Endothelial cell of umbilical vein (primary cell): Measurements from ENCODE around the gene GTF3C1. TPM values are rescaled to one million over a fixed set of nuclear protein-coding genes. Genes with fewer than 3 reads are reported as not detected.

ENCODE experiments used
- BruUV-seq: library from RNA; stranded (reverse); fragments of 400-500 nt; replicated peaks from 2 replicates; lab custom pipeline; 2021; lab: Mats Ljungman, UMichigan
- CTCF ChIA-PET: fragments of 300-600, 350-600 bp; sonication (Branson Sonifier 250); formaldehyde crosslinking; loops from one replicate; lab custom pipeline; 2021; ENCODE audit warnings: antibody characterized with exemption, inconsistent platforms; lab: Charles Lee
- POLR2A ChIA-PET: fragments of 300-600, 350-600 bp; sonication (Branson Sonifier 250); formaldehyde crosslinking; loops from one replicate; lab custom pipeline; 2021; ENCODE audit warnings: antibody characterized with exemption, inconsistent platforms; lab: Charles Lee
- DNase-seq: peaks from one replicate; pipeline ENCODE4 v3.0.0-alpha.2; 2011; ENCODE audit warnings: low read depth, low spot score
- FAIRE-seq: peaks from 2 replicates; lab custom pipeline; 2011; peaks lifted over from hg19 to GRCh38; lab: Jason Lieb, UNC
- H2AFZ ChIP-seq: 2 replicates; pipeline ENCODE4 v1.6.0; 2012; ENCODE audit warnings: low read depth, low read length, control low read depth, inconsistent platforms
- H3K27ac ChIP-seq: 2 replicates; pipeline ENCODE4 v1.5.1; 2011; ENCODE audit warnings: low read depth, mild to moderate bottlenecking, control low read depth, low read length, moderate library complexity; ENCODE audit not compliant: insufficient read depth
- H3K27me3 ChIP-seq, 2 experiments: 2 replicates each; pipeline versions ENCODE4 v1.6.0 to v1.6.1; 2011; ENCODE audit warnings: low read length in 2 of 2, mixed read lengths in 1 of 2; ENCODE audit not compliant: control insufficient read depth in 2 of 2, insufficient read depth in 2 of 2
- H3K36me3 ChIP-seq, 2 experiments: 2 replicates in 1 of 2; 3 replicates in 1 of 2; pipeline ENCODE4 v1.5.1; 2011; ENCODE audit warnings: low read length in 2 of 2, mild to moderate bottlenecking in 1 of 2, moderate library complexity in 1 of 2; ENCODE audit not compliant: control insufficient read depth in 2 of 2, insufficient read depth in 2 of 2; ENCODE audit errors: extremely low read depth in 1 of 2
- H3K4me1 ChIP-seq: 3 replicates; pipeline ENCODE4 v1.5.1; 2011; ENCODE audit warnings: mild to moderate bottlenecking, low read length; ENCODE audit not compliant: control insufficient read depth, insufficient read depth; ENCODE audit errors: extremely low read depth
- H3K4me2 ChIP-seq: 2 replicates; pipeline ENCODE4 v1.6.1; 2011; ENCODE audit warnings: low read length, control low read depth, mixed read lengths; ENCODE audit not compliant: insufficient read depth
- H3K4me3 ChIP-seq, 3 experiments: fragments of 200-600 bp in 1 of 3; sonication (generic), shearing (Covaris generic) in 1 of 3; replicated peaks in 1 of 3; 2 replicates each; pipeline ENCODE4 v1.5.1; 2011 to 2016; ENCODE audit warnings: control low read depth in 3 of 3, low read length in 3 of 3, mild to moderate bottlenecking in 2 of 3, inconsistent platforms in 1 of 3, low read depth in 1 of 3, moderate library complexity in 1 of 3; ENCODE audit not compliant: insufficient read depth in 1 of 3
- H3K79me2 ChIP-seq: 2 replicates; pipeline ENCODE4 v1.6.0; 2012; ENCODE audit warnings: low read length, inconsistent platforms; ENCODE audit not compliant: control insufficient read depth, insufficient read depth
- H3K9ac ChIP-seq: replicated peaks from 2 replicates; pipeline ENCODE3; 2011; ENCODE audit warnings: low read length, control low read depth; ENCODE audit not compliant: insufficient read depth; ENCODE audit errors: extremely low read depth
- H3K9me1 ChIP-seq: replicated peaks from 3 replicates; pipeline ENCODE4 v1.6.0; 2011; ENCODE audit warnings: mild to moderate bottlenecking, low read length; ENCODE audit not compliant: control insufficient read depth, insufficient read depth; ENCODE audit errors: extremely low read depth
- H3K9me3 ChIP-seq: replicated peaks from 2 replicates; pipeline ENCODE4 v1.5.1; 2012; ENCODE audit warnings: low read length, inconsistent platforms; ENCODE audit not compliant: control insufficient read depth, insufficient read depth
- H4K20me1 ChIP-seq: replicated peaks from 2 replicates; pipeline ENCODE3; 2011; ENCODE audit warnings: mild to moderate bottlenecking, low read length; ENCODE audit not compliant: control insufficient read depth, insufficient read depth; ENCODE audit errors: extremely low read depth
- EZH2 ChIP-seq: IDR thresholded peaks from 2 replicates; pipeline ENCODE4 v1.6.1; 2012; ENCODE audit warnings: borderline replicate concordance, low read depth, mild to moderate bottlenecking, moderate library complexity, low read length, inconsistent platforms; ENCODE audit not compliant: severe bottlenecking
- FOS ChIP-seq: IDR thresholded peaks from 2 replicates; pipeline ENCODE4 v1.6.1; 2011; ENCODE audit warnings: mild to moderate bottlenecking, low read length, moderate library complexity, borderline replicate concordance; ENCODE audit not compliant: insufficient read depth
- GATA2 ChIP-seq: IDR thresholded peaks from 2 replicates; pipeline ENCODE4 v1.7.0; 2011; ENCODE audit warnings: low read depth, mild to moderate bottlenecking, moderate library complexity, mixed read lengths, low read length; ENCODE audit not compliant: insufficient read length, insufficient read depth
- JUN ChIP-seq: IDR thresholded peaks from 2 replicates; pipeline ENCODE4 v1.6.1; 2011; ENCODE audit warnings: borderline replicate concordance, low read depth; ENCODE audit not compliant: insufficient read length, insufficient read depth
- MYC ChIP-seq: IDR thresholded peaks from one replicate; pipeline ENCODE4 v1.6.1; 2011; ENCODE audit warnings: mild to moderate bottlenecking, low read depth, low read length
- POLR2A ChIP-seq: IDR thresholded peaks from 2 replicates; pipeline ENCODE4 v1.6.1; 2012; ENCODE audit warnings: low read depth, mild to moderate bottlenecking, control low read depth, low read length
- POLR2AphosphoS5 ChIP-seq: IDR thresholded peaks from 2 replicates; pipeline ENCODE4 v1.6.1; 2012; ENCODE audit warnings: low read depth, mild to moderate bottlenecking, control low read depth, low read length, moderate library complexity; ENCODE audit not compliant: insufficient read depth
- dilution Hi-C: fragments of 300-500 bp; cut with MboI; formaldehyde crosslinking; loops from one replicate; pipeline ENCODE4 v1.15.0; 2019; ENCODE audit warnings: low sequenced_read_pairs; ENCODE audit not compliant: extremely low pct_ligation_motif_present
- intact Hi-C: fragments of 100-400 bp; cut with micrococcal nuclease; formaldehyde crosslinking; loops from one replicate; pipeline ENCODE4 v1.10.0; 2022
- polyA plus RNA-seq, 4 experiments: library from polyadenylated mRNA; depleted of rRNA in 3 of 4; stranded (reverse) in 3 of 4; unstranded in 1 of 4; fragments of >200 nt; gene quantifications; 2 replicates each; pipeline versions ENCODE4 v1.2.1 to v1.2.3, GENCODE V29; 2011 to 2012; ENCODE audit warnings: missing spikeins in 1 of 4
- total RNA-seq: library from RNA; stranded (reverse); gene quantifications from 2 replicates; pipeline ENCODE4 v1.2.3, GENCODE V29; 2021
- TF ChIP-seq, protein P1 (sequence below): IDR thresholded peaks from 2 replicates; pipeline ENCODE4 v1.6.1; 2011; ENCODE audit not compliant: insufficient read depth, insufficient read length
- TF ChIP-seq, protein P2 (sequence below), 2 donors: IDR thresholded peaks; 1 replicate in 1 of 2; 2 replicates in 1 of 2; pipeline ENCODE4 v1.5.1; 2011; ENCODE audit warnings: low read length in 2 of 2, mild to moderate bottlenecking in 2 of 2, moderate library complexity in 2 of 2, control low read depth in 1 of 2, inconsistent platforms in 1 of 2, low read depth in 1 of 2; ENCODE audit not compliant: insufficient read depth in 1 of 2; ENCODE audit errors: extremely low read depth in 1 of 2

Gene GTF3C1
- total and polyA plus RNA-seq, 2 donors (not counting 3 experiments of a cell fraction or from before 2014, with no cell fraction given), result 58.1 to 86.1 TPM

DNA sequence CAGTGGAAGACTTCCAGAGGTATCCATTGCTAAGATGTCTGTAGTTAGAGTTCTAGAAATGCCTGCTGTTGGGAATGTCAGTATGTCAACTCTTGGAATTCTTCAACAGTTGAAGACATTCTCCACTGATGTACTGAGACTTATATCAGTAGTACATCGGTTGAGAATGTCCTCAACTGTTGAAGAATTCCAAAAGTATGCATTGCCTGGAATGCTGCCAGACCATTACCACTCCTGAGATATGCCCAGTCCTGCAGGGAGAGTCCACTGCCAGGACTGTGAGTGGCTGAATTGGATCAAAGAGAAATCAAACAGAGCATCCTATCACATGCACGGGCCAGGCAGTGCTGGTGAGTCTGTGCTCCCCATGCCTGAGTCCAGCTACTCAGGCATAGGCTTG is 105.7 kb downstream of the GTF3C1 start:
- TF ChIP-seq GATA2, result no peak
- no peak for TF ChIP-seq POLR2AphosphoS5
- TF ChIP-seq JUN, result no peak
- TF ChIP-seq, protein P1, sequence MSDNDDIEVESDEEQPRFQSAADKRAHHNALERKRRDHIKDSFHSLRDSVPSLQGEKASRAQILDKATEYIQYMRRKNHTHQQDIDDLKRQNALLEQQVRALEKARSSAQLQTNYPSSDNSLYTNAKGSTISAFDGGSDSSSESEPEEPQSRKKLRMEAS, result no peak
- TF ChIP-seq, protein P2, sequence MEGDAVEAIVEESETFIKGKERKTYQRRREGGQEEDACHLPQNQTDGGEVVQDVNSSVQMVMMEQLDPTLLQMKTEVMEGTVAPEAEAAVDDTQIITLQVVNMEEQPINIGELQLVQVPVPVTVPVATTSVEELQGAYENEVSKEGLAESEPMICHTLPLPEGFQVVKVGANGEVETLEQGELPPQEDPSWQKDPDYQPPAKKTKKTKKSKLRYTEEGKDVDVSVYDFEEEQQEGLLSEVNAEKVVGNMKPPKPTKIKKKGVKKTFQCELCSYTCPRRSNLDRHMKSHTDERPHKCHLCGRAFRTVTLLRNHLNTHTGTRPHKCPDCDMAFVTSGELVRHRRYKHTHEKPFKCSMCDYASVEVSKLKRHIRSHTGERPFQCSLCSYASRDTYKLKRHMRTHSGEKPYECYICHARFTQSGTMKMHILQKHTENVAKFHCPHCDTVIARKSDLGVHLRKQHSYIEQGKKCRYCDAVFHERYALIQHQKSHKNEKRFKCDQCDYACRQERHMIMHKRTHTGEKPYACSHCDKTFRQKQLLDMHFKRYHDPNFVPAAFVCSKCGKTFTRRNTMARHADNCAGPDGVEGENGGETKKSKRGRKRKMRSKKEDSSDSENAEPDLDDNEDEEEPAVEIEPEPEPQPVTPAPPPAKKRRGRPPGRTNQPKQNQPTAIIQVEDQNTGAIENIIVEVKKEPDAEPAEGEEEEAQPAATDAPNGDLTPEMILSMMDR (IDR thresholded peaks at IDR 0.05; ENCODE audit: extremely low read depth in 1 of 2, insufficient read depth in 1 of 2, low read depth in 1 of 2, low read length in 2 of 2), result no peak
- TF ChIP-seq EZH2, result no peak
- no peak for TF ChIP-seq POLR2A
- no peak for TF ChIP-seq MYC
- no peak for TF ChIP-seq FOS
- H4K20me1 ChIP-seq, result no peaks in the 10 kb centered on the region
- BruUV-seq, result no TSS peak
- POLR2A ChIA-PET, result no interaction called here
- H3K79me2 ChIP-seq, result no peaks in the 10 kb centered on the region
- no peaks in the 10 kb centered on the region for H3K4me1 ChIP-seq
- CTCF ChIA-PET, result no interaction called here
- no peak overlapping the region for H2AFZ ChIP-seq
- H3K9me3 ChIP-seq, result no peaks in the 10 kb centered on the region
- dilution Hi-C loops (no loop called here), intact Hi-C loops (no loop called here)
- no peak overlapping the region for H3K27ac ChIP-seq
- FAIRE-seq, result no peak
- H3K9me1 ChIP-seq, result no peaks in the 10 kb centered on the region
- H3K4me3 ChIP-seq, result no peak overlapping the region
- H3K4me2 ChIP-seq, result no peak overlapping the region
- H3K27me3 ChIP-seq, result no peaks in the 10 kb centered on the region
- no peak for DNase-seq
- H3K36me3 ChIP-seq, result no peaks in the 10 kb centered on the region
- H3K9ac ChIP-seq, result no peak overlapping the region
